Fibroblast of pulmonary artery (primary cell): ENCODE data around the gene ZNF677.
A peak's percentile ranks its signal among the peaks of the same experiment; 100 is the strongest.
"Not testable (repeated sequence)": the region's sequence is repeated elsewhere in the genome, so short reads cannot be mapped to it uniquely, and the experiment has no call there.

Experiments used
- DNase-seq: peaks from one replicate; pipeline ENCODE4 v3.0.0-alpha.2; 2010; ENCODE audit warnings: low read depth
- H3K4me3 ChIP-seq: replicated peaks from 2 replicates; pipeline ENCODE4 v1.5.1; 2011; ENCODE audit warnings: low read depth, mild to moderate bottlenecking, control low read depth, low read length, moderate library complexity
- CTCF ChIP-seq: IDR thresholded peaks from 2 replicates; pipeline ENCODE4 v1.5.1; 2011; ENCODE audit warnings: mild to moderate bottlenecking, control low read depth, low read length, inconsistent platforms; ENCODE audit errors: missing control alignments

Gene ZNF677

GRCh38 chr19:53196777-53197396 lies 57.8 kb downstream of the ZNF677 start:
- TF ChIP-seq CTCF: no peak
- DNase-seq: peak; percentile 91
- H3K4me3 ChIP-seq: peak overlapping the region; percentile 95

- H3K4me3 ChIP-seq: no peak overlapping the region
- peak; percentile 89 for DNase-seq
- peak; percentile 99 for TF ChIP-seq CTCF
These were observed 59.3 kb downstream of the ZNF677 start for GRCh38 chr19:53195265-53195903.

GRCh38 chr19:53193535-53194222 lies 61.0 kb downstream of the ZNF677 start:
- DNase-seq: no peak
- TF ChIP-seq CTCF: no peak
- peak overlapping the region; percentile 88 for H3K4me3 ChIP-seq

- peak within 1 kb of the TSS; percentile 88 for H3K4me3 ChIP-seq
- DNase-seq: peak; percentile 87
- no peak for TF ChIP-seq CTCF
These were observed 61.7 kb downstream of the ZNF677 start, which contains the start of gene ZNF665 for GRCh38 chr19:53192771-53193534. Gene ZNF665, minus strand, starts transcription at chr19:53193358. Its CDS starts 10,460 bp downstream, at chr19:53182898.

- no peak for TF ChIP-seq CTCF
- no peak overlapping the region for H3K4me3 ChIP-seq
- no peak for DNase-seq
These were observed 64.4 kb downstream of the ZNF677 start for GRCh38 chr19:53190253-53190652.

- H3K4me3 ChIP-seq, DNase-seq: not testable (repeated sequence)
These were observed 64.9 kb downstream of the ZNF677 start for GRCh38 chr19:53189691-53190198.
